Measurements from ENCODE around the gene MAPK8IP2.
"Not testable (repeated sequence)": the region's sequence is repeated elsewhere in the genome, so short reads cannot be mapped to it uniquely, and the experiment has no call there.

DNA sequence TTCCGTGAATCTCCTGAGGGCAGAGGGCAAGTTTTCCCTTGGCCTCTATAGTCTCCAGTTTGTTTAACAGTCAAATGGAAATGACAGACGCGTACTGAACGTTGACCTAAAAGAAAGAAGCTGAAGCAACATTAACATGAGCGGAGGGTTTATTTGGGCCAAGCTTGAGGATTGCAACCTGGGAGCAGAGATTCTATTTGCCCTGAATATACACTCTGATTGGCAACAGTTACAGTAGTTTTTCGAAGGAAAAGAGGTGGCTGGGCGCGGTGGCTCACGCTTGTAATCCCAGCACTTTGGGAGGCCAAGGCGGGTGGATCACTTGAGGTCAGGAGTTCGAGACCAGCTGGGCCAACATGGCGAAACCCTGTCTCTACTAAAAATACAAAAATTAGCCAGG lies 39.7 kb downstream of the MAPK8IP2 start:
- TF ChIP-seq, protein P1, sequence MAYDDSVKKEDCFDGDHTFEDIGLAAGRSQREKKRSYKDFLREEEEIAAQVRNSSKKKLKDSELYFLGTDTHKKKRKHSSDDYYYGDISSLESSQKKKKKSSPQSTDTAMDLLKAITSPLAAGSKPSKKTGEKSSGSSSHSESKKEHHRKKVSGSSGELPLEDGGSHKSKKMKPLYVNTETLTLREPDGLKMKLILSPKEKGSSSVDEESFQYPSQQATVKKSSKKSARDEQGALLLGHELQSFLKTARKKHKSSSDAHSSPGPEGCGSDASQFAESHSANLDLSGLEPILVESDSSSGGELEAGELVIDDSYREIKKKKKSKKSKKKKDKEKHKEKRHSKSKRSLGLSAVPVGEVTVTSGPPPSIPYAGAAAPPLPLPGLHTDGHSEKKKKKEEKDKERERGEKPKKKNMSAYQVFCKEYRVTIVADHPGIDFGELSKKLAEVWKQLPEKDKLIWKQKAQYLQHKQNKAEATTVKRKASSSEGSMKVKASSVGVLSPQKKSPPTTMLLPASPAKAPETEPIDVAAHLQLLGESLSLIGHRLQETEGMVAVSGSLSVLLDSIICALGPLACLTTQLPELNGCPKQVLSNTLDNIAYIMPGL (CRISPR knock-in tag; IDR thresholded peaks at IDR 0.05; ENCODE audit: borderline replicate concordance), result not testable (repeated sequence)
- TF ChIP-seq, protein P2, sequence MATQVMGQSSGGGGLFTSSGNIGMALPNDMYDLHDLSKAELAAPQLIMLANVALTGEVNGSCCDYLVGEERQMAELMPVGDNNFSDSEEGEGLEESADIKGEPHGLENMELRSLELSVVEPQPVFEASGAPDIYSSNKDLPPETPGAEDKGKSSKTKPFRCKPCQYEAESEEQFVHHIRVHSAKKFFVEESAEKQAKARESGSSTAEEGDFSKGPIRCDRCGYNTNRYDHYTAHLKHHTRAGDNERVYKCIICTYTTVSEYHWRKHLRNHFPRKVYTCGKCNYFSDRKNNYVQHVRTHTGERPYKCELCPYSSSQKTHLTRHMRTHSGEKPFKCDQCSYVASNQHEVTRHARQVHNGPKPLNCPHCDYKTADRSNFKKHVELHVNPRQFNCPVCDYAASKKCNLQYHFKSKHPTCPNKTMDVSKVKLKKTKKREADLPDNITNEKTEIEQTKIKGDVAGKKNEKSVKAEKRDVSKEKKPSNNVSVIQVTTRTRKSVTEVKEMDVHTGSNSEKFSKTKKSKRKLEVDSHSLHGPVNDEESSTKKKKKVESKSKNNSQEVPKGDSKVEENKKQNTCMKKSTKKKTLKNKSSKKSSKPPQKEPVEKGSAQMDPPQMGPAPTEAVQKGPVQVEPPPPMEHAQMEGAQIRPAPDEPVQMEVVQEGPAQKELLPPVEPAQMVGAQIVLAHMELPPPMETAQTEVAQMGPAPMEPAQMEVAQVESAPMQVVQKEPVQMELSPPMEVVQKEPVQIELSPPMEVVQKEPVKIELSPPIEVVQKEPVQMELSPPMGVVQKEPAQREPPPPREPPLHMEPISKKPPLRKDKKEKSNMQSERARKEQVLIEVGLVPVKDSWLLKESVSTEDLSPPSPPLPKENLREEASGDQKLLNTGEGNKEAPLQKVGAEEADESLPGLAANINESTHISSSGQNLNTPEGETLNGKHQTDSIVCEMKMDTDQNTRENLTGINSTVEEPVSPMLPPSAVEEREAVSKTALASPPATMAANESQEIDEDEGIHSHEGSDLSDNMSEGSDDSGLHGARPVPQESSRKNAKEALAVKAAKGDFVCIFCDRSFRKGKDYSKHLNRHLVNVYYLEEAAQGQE (IDR thresholded peaks at IDR 0.05), result not testable (repeated sequence)
- TF ChIP-seq, protein P3, sequence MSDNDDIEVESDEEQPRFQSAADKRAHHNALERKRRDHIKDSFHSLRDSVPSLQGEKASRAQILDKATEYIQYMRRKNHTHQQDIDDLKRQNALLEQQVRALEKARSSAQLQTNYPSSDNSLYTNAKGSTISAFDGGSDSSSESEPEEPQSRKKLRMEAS (IDR thresholded peaks at IDR 0.05), result not testable (repeated sequence)
- TF ChIP-seq, protein P4, sequence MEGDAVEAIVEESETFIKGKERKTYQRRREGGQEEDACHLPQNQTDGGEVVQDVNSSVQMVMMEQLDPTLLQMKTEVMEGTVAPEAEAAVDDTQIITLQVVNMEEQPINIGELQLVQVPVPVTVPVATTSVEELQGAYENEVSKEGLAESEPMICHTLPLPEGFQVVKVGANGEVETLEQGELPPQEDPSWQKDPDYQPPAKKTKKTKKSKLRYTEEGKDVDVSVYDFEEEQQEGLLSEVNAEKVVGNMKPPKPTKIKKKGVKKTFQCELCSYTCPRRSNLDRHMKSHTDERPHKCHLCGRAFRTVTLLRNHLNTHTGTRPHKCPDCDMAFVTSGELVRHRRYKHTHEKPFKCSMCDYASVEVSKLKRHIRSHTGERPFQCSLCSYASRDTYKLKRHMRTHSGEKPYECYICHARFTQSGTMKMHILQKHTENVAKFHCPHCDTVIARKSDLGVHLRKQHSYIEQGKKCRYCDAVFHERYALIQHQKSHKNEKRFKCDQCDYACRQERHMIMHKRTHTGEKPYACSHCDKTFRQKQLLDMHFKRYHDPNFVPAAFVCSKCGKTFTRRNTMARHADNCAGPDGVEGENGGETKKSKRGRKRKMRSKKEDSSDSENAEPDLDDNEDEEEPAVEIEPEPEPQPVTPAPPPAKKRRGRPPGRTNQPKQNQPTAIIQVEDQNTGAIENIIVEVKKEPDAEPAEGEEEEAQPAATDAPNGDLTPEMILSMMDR (IDR thresholded peaks at IDR 0.05), result not testable (repeated sequence)
- TF ChIP-seq JUN (IDR thresholded peaks at IDR 0.05); EP300 (IDR thresholded peaks at IDR 0.05); JUNB (IDR thresholded peaks at IDR 0.05); TFCP2L1 (CRISPR knock-in tag; IDR thresholded peaks at IDR 0.05); RNF2 (IDR thresholded peaks at IDR 0.05; ENCODE audit: borderline replicate concordance, low read depth); POLR2A (IDR thresholded peaks at IDR 0.05; ENCODE audit: low read length); FOSL2 (IDR thresholded peaks at IDR 0.05); FOSL2 (CRISPR knock-in tag; IDR thresholded peaks at IDR 0.05); POLR2AphosphoS2 (conservative IDR thresholded peaks at IDR 0.05; ENCODE audit: low read length): not testable (repeated sequence)
- TF ChIP-seq, protein P5, sequence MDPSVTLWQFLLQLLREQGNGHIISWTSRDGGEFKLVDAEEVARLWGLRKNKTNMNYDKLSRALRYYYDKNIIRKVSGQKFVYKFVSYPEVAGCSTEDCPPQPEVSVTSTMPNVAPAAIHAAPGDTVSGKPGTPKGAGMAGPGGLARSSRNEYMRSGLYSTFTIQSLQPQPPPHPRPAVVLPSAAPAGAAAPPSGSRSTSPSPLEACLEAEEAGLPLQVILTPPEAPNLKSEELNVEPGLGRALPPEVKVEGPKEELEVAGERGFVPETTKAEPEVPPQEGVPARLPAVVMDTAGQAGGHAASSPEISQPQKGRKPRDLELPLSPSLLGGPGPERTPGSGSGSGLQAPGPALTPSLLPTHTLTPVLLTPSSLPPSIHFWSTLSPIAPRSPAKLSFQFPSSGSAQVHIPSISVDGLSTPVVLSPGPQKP (IDR thresholded peaks at IDR 0.05; ENCODE audit: low read depth, low read length), result not testable (repeated sequence)
